HG03575 (cell line): Measurements from ENCODE around the gene MED12L.

Source experiments
- ATAC-seq: cut with Tn5 transposase; IDR thresholded peaks from one replicate; pipeline ENCODE4 v1.9.1; 2021; ENCODE audit not compliant: unreplicated experiment, insufficient number of reproducible peaks, low FRiP score; ENCODE audit errors: extremely low read depth

Gene MED12L

DNA sequence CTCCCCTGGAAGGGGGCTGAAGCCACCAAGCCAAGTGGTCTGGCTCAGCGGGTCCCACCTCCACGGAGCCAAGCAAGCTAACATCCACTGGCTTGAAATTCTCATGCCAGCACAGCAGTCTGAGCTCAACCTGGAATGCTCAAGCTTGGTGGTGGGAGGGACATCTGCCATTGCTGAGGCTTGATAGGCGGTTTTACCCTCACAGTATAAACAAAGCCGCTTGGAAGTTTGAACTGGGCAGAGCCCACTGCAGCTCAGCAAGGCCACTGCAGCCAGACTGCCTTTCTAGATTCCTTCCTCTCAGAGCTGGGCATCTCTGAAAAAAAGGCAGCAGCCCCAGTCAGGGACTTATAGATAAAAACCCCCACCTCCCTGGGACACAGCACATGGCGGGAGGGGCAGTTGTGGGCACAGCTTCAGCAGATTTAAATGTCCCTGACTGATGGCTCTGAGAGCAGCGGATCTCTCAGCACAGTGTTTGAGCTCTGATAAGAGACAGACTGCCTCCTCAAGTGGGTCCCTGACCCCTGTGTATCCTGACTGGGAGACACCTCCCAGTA lies 398.6 kb downstream of the MED12L start:
- no peak for ATAC-seq
